ENCODE results near the gene PARD6A. TPM values are rescaled to one million over a fixed set of nuclear protein-coding genes. Genes with fewer than 3 reads are reported as not detected.
"Not testable (repeated sequence)": the region's sequence is repeated elsewhere in the genome, so short reads cannot be mapped to it uniquely, and the experiment has no call there.

Gene PARD6A
- total and polyA plus RNA-seq, 2 experiments from 2014 or later = 0.58 to 0.97 TPM

DNA sequence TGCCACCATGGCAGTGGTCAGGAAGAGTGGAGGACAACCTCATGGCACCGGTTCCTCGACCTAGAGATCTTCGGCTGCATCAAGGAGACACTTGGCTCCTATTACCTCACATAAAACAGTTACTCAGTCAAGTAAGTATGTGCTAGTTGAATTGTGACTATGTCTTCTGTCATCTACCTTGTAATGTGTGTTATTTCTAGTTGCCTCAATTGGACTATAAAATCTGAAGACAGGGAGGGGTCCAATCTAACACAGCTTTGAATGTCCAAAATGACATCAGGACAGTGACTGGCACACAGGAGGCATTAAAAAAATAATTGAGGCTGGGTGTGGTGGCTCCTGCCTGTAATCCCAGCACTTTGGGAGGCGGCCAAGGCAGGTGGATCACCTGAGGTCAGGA, 23.0 kb downstream of the PARD6A start:
- Histone ChIP-seq H3K4me3 (no peak overlapping the region), H3K4me2 (ENCODE audit: unreplicated experiment) (no peak overlapping the region), H3K9ac (no peak overlapping the region), H3F3A (ENCODE audit: insufficient read depth) (no peaks in the 10 kb centered on the region), H4K20me1 (ENCODE audit: insufficient read depth) (no peaks in the 10 kb centered on the region), H3K27me3 (replicated peaks; ENCODE audit: insufficient read depth) (no peaks in the 10 kb centered on the region), H3K27ac (no peak overlapping the region), H3K4me1 (ENCODE audit: insufficient read depth) (peaks cover 6% of the 10 kb centered on the region; the same call in 1 of the 2 replicates), H2AFZ (no peak overlapping the region), H3K9me3 (ENCODE audit: low read depth) (no peaks in the 10 kb centered on the region), H3K9me2 (ENCODE audit: insufficient read depth) (no peaks in the 10 kb centered on the region), H3K79me2 (ENCODE audit: insufficient read depth) (no peaks in the 10 kb centered on the region), H3K36me3 (ENCODE audit: low read depth) (no peaks in the 10 kb centered on the region; the same call in 1 of the 2 replicates)
- no peak for TF ChIP-seq EZH2 (IDR thresholded peaks at IDR 0.05; ENCODE audit: insufficient read depth, poor library complexity, severe bottlenecking)
- TF ChIP-seq EZH2phosphoT487 (IDR thresholded peaks at IDR 0.05; ENCODE audit: insufficient read depth, low read depth) = no peak
- in situ Hi-C loops (cut with MboI) = no loop called here
- WGBS, 2 experiments (ENCODE audit: low coverage in 1 of 2, low lambda C conversion rate in 2 of 2, missing lambda C conversion rate in 2 of 2) = 72 to 86% methylated on average over 4 of the region's 4 CpGs
- peak; percentile 25 for DNase-seq

DNA sequence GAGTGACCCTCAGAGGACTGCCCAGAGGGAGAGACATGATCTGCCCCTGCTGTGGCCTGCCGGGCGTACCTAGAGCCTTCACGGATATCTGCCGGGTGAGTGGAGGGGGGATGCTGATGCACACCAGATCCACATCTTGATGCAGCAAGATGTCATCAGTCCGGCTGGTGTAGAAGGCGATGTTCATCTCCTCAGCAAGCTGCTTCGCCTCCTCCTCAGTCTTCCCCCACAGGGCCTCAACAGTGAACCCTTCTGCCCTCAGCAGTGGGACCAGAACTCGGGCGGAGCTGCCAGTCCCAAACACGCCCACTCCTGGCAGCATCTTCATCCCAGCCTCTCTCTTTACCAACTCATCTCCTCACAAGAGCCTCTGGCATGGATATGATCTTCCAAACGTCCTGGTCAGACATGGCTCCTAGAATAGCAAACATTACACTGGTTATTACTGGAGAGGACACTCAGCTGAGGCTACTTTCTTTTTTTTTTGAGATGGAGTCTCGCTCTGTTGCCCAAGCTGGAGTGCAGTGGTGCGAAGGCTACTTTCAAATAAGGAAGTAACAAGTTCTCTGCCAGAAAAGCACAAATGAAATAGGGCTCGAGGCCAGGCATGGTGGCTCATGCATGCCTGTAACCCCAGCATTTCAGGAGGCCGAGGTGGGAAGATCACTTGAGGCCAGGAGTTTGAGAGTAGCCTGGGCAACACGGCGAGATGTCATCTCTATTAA, 24.8 kb downstream of the PARD6A start:
- TF ChIP-seq EZH2phosphoT487 (IDR thresholded peaks at IDR 0.05; ENCODE audit: insufficient read depth, low read depth) = no peak
- TF ChIP-seq EZH2 (IDR thresholded peaks at IDR 0.05; ENCODE audit: insufficient read depth, poor library complexity, severe bottlenecking) = no peak

DNA sequence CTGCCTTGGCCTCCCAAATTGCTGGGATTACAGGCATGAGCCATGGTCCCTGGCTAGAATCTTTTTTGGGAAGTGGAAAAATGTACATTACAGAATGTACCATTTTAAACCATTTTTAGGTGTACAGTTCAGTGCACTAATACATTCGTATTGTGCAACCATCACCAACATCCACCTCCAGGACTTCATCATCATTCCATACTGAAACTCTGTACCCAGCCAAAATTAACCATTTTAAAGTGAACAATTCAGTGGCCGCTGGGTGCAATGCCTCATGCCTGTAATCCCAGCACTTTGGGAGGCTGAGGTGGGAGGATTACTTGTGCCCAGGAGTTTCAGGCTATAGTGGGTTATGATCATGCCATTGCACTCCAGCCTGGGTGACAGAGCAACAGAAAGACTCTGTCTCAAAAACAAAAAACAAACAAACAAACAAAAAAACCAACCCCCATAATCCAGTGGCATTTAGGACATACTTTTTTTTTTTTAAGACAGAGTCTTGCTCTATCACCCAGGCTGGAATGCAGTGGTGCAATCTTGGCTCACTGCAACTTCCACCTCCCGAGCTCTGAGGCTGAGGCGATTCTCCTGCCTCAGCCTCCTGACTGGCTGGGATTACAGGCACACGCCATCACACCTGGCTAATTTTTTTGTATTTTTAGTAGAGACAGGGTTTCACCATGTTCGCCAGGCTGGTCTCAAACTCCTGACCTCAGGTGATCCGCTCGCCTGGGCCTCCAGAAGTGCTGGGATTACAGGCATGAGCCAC, 32.9 kb downstream of the PARD6A start:
- H3K27me3 ChIP-seq (replicated peaks; ENCODE audit: insufficient read depth); H3K9ac ChIP-seq; in situ Hi-C loops (cut with MboI); H3K27ac ChIP-seq; H4K20me1 ChIP-seq (ENCODE audit: insufficient read depth); H3K9me2 ChIP-seq (ENCODE audit: insufficient read depth); H3K9me3 ChIP-seq (ENCODE audit: low read depth); H3K4me1 ChIP-seq (ENCODE audit: insufficient read depth); H3K4me2 ChIP-seq (ENCODE audit: unreplicated experiment); H3K36me3 ChIP-seq (ENCODE audit: low read depth); H3K4me3 ChIP-seq; H2AFZ ChIP-seq; H3F3A ChIP-seq (ENCODE audit: insufficient read depth): not testable (repeated sequence)
- DNase-seq = peak; percentile 6
- H3K79me2 ChIP-seq (ENCODE audit: insufficient read depth) = peaks cover 54% of the 10 kb centered on the region
- WGBS, 2 experiments (ENCODE audit: low coverage in 1 of 2, low lambda C conversion rate in 2 of 2, missing lambda C conversion rate in 2 of 2) = 87 to 92% methylated on average over 8 of the region's 8 CpGs

More for the DNA sequence above, 24.8 kb downstream of the PARD6A start:
- Histone ChIP-seq H3K36me3 (ENCODE audit: low read depth) (no peaks in the 10 kb centered on the region; the same call in 1 of the 2 replicates), H3K9ac (no peak overlapping the region), H3K4me2 (ENCODE audit: unreplicated experiment) (no peak overlapping the region), H3F3A (ENCODE audit: insufficient read depth) (no peaks in the 10 kb centered on the region), H4K20me1 (ENCODE audit: insufficient read depth) (no peaks in the 10 kb centered on the region), H3K4me3 (no peak overlapping the region), H3K27ac (no peak overlapping the region), H3K9me2 (ENCODE audit: insufficient read depth) (no peaks in the 10 kb centered on the region), H3K27me3 (replicated peaks; ENCODE audit: insufficient read depth) (no peaks in the 10 kb centered on the region), H3K79me2 (ENCODE audit: insufficient read depth) (0 out of 2 replicates have a peak, but pooled peaks cover 6% of the 10 kb centered on the region), H3K9me3 (ENCODE audit: low read depth) (no peaks in the 10 kb centered on the region), H2AFZ (no peak overlapping the region), H3K4me1 (ENCODE audit: insufficient read depth) (peaks cover 6% of the 10 kb centered on the region; the same call in 1 of the 2 replicates)
- 86% methylated on average over 17 of the region's 17 CpGs for WGBS, 2 experiments (ENCODE audit: low coverage in 1 of 2, low lambda C conversion rate in 2 of 2, missing lambda C conversion rate in 2 of 2)
- in situ Hi-C loops (cut with MboI) = no loop called here
- DNase-seq = no peak

DNA sequence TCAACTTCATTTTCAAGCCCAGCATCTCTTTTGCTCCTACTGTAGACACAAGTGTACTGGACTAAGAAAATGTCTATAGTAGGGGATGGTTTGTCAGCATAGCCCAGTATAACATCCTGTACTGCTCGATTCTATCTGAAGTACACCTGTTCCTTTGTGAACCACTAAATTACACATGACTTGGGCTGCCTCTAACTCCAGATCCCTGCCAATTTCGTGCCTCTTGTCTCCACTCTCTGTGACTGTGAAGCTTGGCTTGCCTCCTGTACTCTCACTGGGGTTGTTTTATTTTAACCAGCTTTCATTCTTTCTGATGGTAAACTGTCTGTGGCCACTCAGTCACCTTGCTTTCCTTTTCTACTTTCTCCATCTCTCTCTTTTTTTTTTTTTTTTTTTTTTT, 33.9 kb downstream of the PARD6A start:
- H3K4me1 ChIP-seq (ENCODE audit: insufficient read depth) = no peaks in the 10 kb centered on the region
- H3K79me2 ChIP-seq (ENCODE audit: insufficient read depth) = peaks cover 63% of the 10 kb centered on the region
- no peak for DNase-seq
- H3K9ac ChIP-seq = no peak overlapping the region
- no peak overlapping the region for H3K4me2 ChIP-seq (ENCODE audit: unreplicated experiment)
- no peaks in the 10 kb centered on the region for H3K9me2 ChIP-seq (ENCODE audit: insufficient read depth)
- no peak overlapping the region for H3K27ac ChIP-seq
- 77 to 81% methylated on average over 2 of the region's 2 CpGs for WGBS, 2 experiments (ENCODE audit: low coverage in 1 of 2, low lambda C conversion rate in 2 of 2, missing lambda C conversion rate in 2 of 2)
- no peak overlapping the region for H2AFZ ChIP-seq
- in situ Hi-C loops (cut with MboI) = no loop called here
- TF ChIP-seq EZH2 (IDR thresholded peaks at IDR 0.05; ENCODE audit: insufficient read depth, poor library complexity, severe bottlenecking) = no peak
- TF ChIP-seq EZH2phosphoT487 (IDR thresholded peaks at IDR 0.05; ENCODE audit: insufficient read depth, low read depth) = no peak
- no peaks in the 10 kb centered on the region for H3K9me3 ChIP-seq (ENCODE audit: low read depth)
- H3K4me3 ChIP-seq = no peak overlapping the region
- H3K27me3 ChIP-seq (replicated peaks; ENCODE audit: insufficient read depth) = no peaks in the 10 kb centered on the region
- no peaks in the 10 kb centered on the region for H3F3A ChIP-seq (ENCODE audit: insufficient read depth)
- H3K36me3 ChIP-seq (ENCODE audit: low read depth) = no peaks in the 10 kb centered on the region
- H4K20me1 ChIP-seq (ENCODE audit: insufficient read depth) = no peaks in the 10 kb centered on the region

Measured in GM23248 (cell line).